ENCODE data around the gene PDX1. TPM values are rescaled to one million over a fixed set of nuclear protein-coding genes. Genes with fewer than 3 reads are reported as not detected.

Gene PDX1
- total and polyA plus RNA-seq, 8 donors, result 8.0 to 26.1 (median 14.0) TPM

DNA sequence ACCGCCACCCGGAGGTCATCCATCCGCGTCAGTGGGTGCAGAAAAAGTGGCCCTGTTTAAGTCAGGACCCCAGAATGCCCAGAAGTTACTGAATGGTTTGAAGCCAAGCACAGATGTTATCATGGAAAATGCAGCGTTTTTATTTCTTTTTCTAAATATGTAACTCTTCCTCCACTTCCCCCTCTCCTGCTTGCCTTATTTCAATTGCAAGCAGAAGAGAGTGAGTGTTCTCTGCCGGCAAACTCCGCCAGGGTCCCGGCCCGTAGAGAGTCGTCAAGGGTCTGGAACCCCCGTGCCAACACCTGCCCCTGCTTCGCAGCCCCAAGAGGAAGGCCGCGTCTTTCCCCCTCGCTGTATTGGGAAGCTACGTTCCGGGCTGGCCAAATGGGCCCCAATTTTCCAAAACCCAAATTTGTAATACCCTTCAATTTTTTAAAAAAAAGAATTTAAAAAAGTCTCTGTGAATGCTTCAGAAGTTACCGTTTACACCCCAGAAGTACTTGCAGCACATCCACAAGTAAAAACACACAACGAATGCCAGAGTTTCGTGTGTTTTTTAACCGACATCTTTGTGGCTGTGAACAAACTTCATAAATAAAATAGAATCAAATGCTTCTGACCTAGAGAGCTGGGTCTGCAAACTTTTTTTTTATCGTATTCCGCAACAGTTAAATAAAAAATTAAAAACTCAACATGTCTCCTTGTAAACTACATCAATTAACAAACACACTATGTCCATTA, 712 bp upstream of the PDX1 start:
- DNase-seq, result peak in 1 of 6 donors; percentile 8

DNA sequence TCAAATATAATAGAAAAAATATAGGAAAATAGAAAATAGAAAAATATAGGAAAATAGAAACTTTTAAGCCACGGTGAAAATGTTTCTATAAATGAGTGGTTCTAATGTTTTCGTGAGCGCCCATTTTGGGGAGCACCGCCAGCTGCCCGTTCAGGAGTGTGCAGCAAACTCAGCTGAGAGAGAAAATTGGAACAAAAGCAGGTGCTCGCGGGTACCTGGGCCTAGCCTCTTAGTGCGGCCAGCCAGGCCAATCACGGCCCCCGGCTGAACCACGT, 204 bp upstream of the PDX1 start:
- WGBS, 2 donors, result 1 to 2% methylated on average over 11 of the region's 11 CpGs
- FAIRE-seq (no peak), DNase-seq (peak in 1 of 6 donors; percentile 90), ATAC-seq (no peak)
- peaks cover 0 to 10% (median 0%) of the 10 kb centered on the region in 3 donors for H3K4me1 ChIP-seq
- H3K9me3 ChIP-seq, result no peaks in the 10 kb centered on the region
- peaks cover 0 to 6% (median 0%) of the 10 kb centered on the region in 3 donors for H3K36me3 ChIP-seq
- TF ChIP-seq, protein P1, sequence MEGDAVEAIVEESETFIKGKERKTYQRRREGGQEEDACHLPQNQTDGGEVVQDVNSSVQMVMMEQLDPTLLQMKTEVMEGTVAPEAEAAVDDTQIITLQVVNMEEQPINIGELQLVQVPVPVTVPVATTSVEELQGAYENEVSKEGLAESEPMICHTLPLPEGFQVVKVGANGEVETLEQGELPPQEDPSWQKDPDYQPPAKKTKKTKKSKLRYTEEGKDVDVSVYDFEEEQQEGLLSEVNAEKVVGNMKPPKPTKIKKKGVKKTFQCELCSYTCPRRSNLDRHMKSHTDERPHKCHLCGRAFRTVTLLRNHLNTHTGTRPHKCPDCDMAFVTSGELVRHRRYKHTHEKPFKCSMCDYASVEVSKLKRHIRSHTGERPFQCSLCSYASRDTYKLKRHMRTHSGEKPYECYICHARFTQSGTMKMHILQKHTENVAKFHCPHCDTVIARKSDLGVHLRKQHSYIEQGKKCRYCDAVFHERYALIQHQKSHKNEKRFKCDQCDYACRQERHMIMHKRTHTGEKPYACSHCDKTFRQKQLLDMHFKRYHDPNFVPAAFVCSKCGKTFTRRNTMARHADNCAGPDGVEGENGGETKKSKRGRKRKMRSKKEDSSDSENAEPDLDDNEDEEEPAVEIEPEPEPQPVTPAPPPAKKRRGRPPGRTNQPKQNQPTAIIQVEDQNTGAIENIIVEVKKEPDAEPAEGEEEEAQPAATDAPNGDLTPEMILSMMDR (IDR thresholded peaks at IDR 0.05), result no peak
- H3K27ac ChIP-seq, result peak overlapping the region; percentile 56 to 87 (median 68)
- peak overlapping the region; percentile 68 to 86 (median 80) for H3K4me3 ChIP-seq
- H3K27me3 ChIP-seq, result no peaks in the 10 kb centered on the region
- intact Hi-C loops (cut with DNase I), result no loop called here

More for the DNA sequence above, 712 bp upstream of the PDX1 start:
- TF ChIP-seq, protein P1 (IDR thresholded peaks at IDR 0.05), result no peak
- H3K4me3 ChIP-seq, result peak overlapping the region in 2 of 4 donors; percentile 68 to 83
- peaks cover 0 to 10% (median 0%) of the 10 kb centered on the region in 3 donors for H3K4me1 ChIP-seq
- intact Hi-C loops (cut with DNase I), result no loop called here
- FAIRE-seq, result no peak
- no peaks in the 10 kb centered on the region for H3K9me3 ChIP-seq
- no peaks in the 10 kb centered on the region for H3K27me3 ChIP-seq
- peak overlapping the region; percentile 56 to 87 (median 66) for H3K27ac ChIP-seq
- peaks cover 0 to 6% (median 0%) of the 10 kb centered on the region in 3 donors for H3K36me3 ChIP-seq
- no peak for ATAC-seq
- WGBS, 2 donors, result 39 to 54% methylated on average over 23 of the region's 23 CpGs

DNA sequence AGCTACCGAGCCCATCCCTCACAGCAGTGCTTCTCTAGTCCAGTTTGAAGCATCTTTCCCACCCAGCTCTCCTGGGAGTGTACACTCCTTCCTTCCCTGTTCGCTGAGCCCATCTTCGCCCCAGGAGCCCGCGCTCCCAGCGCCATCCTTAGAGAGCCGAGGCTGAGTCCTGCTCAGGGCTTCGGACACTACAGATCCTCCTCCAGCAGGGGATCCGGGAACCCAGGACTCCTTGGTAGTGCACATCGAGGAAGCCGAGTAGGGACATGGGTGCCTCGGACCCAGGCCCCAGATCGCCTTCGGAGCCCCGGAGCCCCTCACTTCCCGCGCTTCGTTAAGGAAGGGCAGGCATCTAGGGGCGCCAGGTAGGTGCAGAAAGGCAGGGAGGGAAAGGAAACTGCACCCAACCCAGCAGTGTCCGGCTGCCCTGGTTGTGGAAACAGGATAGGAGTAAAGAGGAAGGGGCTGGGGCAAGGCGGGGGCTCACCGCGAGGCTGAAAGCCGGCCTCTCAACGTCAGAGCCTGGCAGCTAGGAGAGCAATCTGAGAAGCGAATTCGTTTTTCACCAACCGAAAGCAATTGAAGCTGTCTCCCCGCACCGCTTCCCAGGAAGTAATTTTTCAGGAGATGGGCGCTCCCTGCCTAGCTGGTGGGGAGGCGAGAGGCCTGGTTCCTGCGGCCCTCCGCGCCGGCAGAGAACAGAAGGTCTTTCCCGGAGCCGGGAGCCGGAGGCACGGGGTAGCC, 1.0 kb downstream of the PDX1 start:
- Histone ChIP-seq H3K27ac (peak overlapping the region; percentile 74 to 87 (median 81)), H3K4me3 (peak overlapping the region; percentile 68 to 86 (median 80)), H3K36me3 (peaks cover 0 to 6% (median 0%) of the 10 kb centered on the region in 3 donors), H3K27me3 (no peaks in the 10 kb centered on the region), H3K9me3 (no peaks in the 10 kb centered on the region), H3K4me1 (peaks cover 0 to 10% (median 0%) of the 10 kb centered on the region in 3 donors)
- intact Hi-C loops (cut with DNase I), result no loop called here
- TF ChIP-seq, protein P1 (IDR thresholded peaks at IDR 0.05), result no peak
- 1 to 3% methylated on average over 39 to 40 of the region's 40 CpGs for WGBS, 2 donors
- DNase-seq (peak in 5 of 6 donors; percentile 31 to 65 (median 39)), ATAC-seq (peak; percentile 8 to 29 (median 20)), FAIRE-seq (no peak)

DNA sequence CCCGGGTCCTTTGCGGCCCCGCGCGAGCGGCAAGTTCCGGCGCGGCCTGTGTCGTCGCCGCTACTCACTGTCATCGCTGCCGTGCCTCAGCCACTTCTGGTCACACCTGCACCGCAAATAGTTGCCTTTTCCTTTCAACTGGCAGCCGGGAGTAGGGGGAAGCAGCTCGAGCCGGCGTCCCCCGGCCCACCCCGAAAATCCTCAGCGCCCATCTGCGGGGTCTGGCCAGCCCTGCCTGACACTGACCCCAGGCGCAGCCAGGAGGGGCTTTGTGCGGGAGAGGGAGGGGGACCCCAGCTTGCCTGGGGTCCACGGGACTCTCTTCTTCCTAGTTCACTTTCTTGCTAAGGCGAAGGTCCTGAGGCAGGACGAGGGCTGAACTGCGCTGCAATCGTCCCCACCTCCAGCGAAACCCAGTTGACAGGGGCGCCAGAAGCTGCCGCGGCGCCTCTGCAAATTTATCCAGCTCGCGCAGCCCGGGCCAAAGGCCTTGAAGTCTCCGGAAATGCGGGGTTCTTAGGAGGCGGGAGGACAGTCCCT, 1.7 kb downstream of the PDX1 start:
- FAIRE-seq (no peak), ATAC-seq (peak in 2 of 4 donors; percentile 0 to 1), DNase-seq (peak in 2 of 6 donors; percentile 57 to 66)
- Histone ChIP-seq H3K27me3 (no peaks in the 10 kb centered on the region), H3K27ac (peak overlapping the region; percentile 74 to 87 (median 81)), H3K9me3 (no peaks in the 10 kb centered on the region), H3K36me3 (peaks cover 0 to 6% (median 0%) of the 10 kb centered on the region in 3 donors), H3K4me3 (peak overlapping the region; percentile 68 to 86 (median 80)), H3K4me1 (peaks cover 0 to 10% (median 0%) of the 10 kb centered on the region in 3 donors)
- WGBS, 2 donors, result 19 to 27% methylated on average over 37 to 41 of the region's 41 CpGs
- intact Hi-C loops (cut with DNase I), result no loop called here
- TF ChIP-seq, protein P1 (IDR thresholded peaks at IDR 0.05), result no peak
